ENCODE results near the gene ZFAND3.
"Not testable (repeated sequence)": the region's sequence is repeated elsewhere in the genome, so short reads cannot be mapped to it uniquely, and the experiment has no call there.

Gene ZFAND3

GRCh38 chr6:38047562-38047961 lies 228.0 kb downstream of the ZFAND3 start:
- H2AFZ ChIP-seq (ENCODE audit: low read length), result no peak overlapping the region

GRCh38 chr6:38049861-38050397 lies 230.4 kb downstream of the ZFAND3 start:
- not testable (repeated sequence) for H2AFZ ChIP-seq (ENCODE audit: low read length); H3K9ac ChIP-seq (ENCODE audit: low read length); H3K4me2 ChIP-seq (ENCODE audit: low read depth, low read length); H3K27me3 ChIP-seq (replicated peaks; ENCODE audit: insufficient read depth, low read length); H3K27ac ChIP-seq (ENCODE audit: low read length); H4K20me1 ChIP-seq (ENCODE audit: insufficient read depth, low read length); DNase-seq; H3K9me3 ChIP-seq (replicated peaks; ENCODE audit: insufficient read depth, low read length); H3K9me2 ChIP-seq (replicated peaks; ENCODE audit: insufficient read depth, low read length); H3K4me3 ChIP-seq (ENCODE audit: low read length); H3F3A ChIP-seq (ENCODE audit: insufficient read depth, low read length); H3K36me3 ChIP-seq (replicated peaks; ENCODE audit: insufficient read depth, low read length); H3K4me1 ChIP-seq (ENCODE audit: low read length)
- peaks cover 11% of the 10 kb centered on the region; the same call in 1 of the 2 replicates for H3K79me2 ChIP-seq (ENCODE audit: low read length)

More at GRCh38 chr6:38047562-38047961, 228.0 kb downstream of the ZFAND3 start:
- Histone ChIP-seq H4K20me1 (ENCODE audit: insufficient read depth, low read length) (no peaks in the 10 kb centered on the region), H3K36me3 (replicated peaks; ENCODE audit: insufficient read depth, low read length) (no peaks in the 10 kb centered on the region), H3K9me3 (replicated peaks; ENCODE audit: insufficient read depth, low read length) (no peaks in the 10 kb centered on the region), H3K9ac (ENCODE audit: low read length) (no peak overlapping the region), H3K4me1 (ENCODE audit: low read length) (no peaks in the 10 kb centered on the region), H3K9me2 (replicated peaks; ENCODE audit: insufficient read depth, low read length) (no peaks in the 10 kb centered on the region), H3K27ac (ENCODE audit: low read length) (no peak overlapping the region), H3K27me3 (replicated peaks; ENCODE audit: insufficient read depth, low read length) (no peaks in the 10 kb centered on the region), H3K4me3 (ENCODE audit: low read length) (no peak overlapping the region), H3K4me2 (ENCODE audit: low read depth, low read length) (no peak overlapping the region), H3F3A (ENCODE audit: insufficient read depth, low read length) (no peaks in the 10 kb centered on the region), H3K79me2 (ENCODE audit: low read length) (peaks cover 10% of the 10 kb centered on the region; the same call in 1 of the 2 replicates)
- no peak for DNase-seq
- no peak for TF ChIP-seq EZH2 (optimal IDR thresholded peaks at IDR 0.05; ENCODE audit: low read depth, low read length)
- TF ChIP-seq EZH2phosphoT487 (IDR thresholded peaks at IDR 0.05; ENCODE audit: low read length), result no peak
- no peak for TF ChIP-seq CTCF (IDR thresholded peaks at IDR 0.05; ENCODE audit: low read length)

- TF ChIP-seq EZH2phosphoT487 (IDR thresholded peaks at IDR 0.05; ENCODE audit: low read length), result no peak
- TF ChIP-seq CTCF (IDR thresholded peaks at IDR 0.05; ENCODE audit: low read length), result no peak
- TF ChIP-seq EZH2 (optimal IDR thresholded peaks at IDR 0.05; ENCODE audit: low read depth, low read length), result no peak
- Histone ChIP-seq H3K4me3 (ENCODE audit: low read length) (no peak overlapping the region), H3K4me2 (ENCODE audit: low read depth, low read length) (no peak overlapping the region), H3K9me3 (replicated peaks; ENCODE audit: insufficient read depth, low read length) (no peaks in the 10 kb centered on the region), H3K27me3 (replicated peaks; ENCODE audit: insufficient read depth, low read length) (no peaks in the 10 kb centered on the region), H3K27ac (ENCODE audit: low read length) (no peak overlapping the region), H3K9me2 (replicated peaks; ENCODE audit: insufficient read depth, low read length) (no peaks in the 10 kb centered on the region), H3K79me2 (ENCODE audit: low read length) (peaks cover 11% of the 10 kb centered on the region; the same call in 1 of the 2 replicates), H4K20me1 (ENCODE audit: insufficient read depth, low read length) (no peaks in the 10 kb centered on the region), H3K9ac (ENCODE audit: low read length) (no peak overlapping the region), H3F3A (ENCODE audit: insufficient read depth, low read length) (no peaks in the 10 kb centered on the region), H3K4me1 (ENCODE audit: low read length) (no peaks in the 10 kb centered on the region), H2AFZ (ENCODE audit: low read length) (no peak overlapping the region), H3K36me3 (replicated peaks; ENCODE audit: insufficient read depth, low read length) (no peaks in the 10 kb centered on the region)
- no peak for DNase-seq
These were observed 232.4 kb downstream of the ZFAND3 start for GRCh38 chr6:38051819-38052434.
